Uterus (tissue), 4 donors: ENCODE data around the gene NEK6. TPM values are rescaled to one million over a fixed set of nuclear protein-coding genes. Genes with fewer than 3 reads are reported as not detected.

Experiments
- DNase-seq, 2 donors: peaks; one replicate each; pipeline ENCODE4 v3.0.0-alpha.2; 2019 to 2020
- H3K27ac ChIP-seq, 2 donors: fragments of 200-600 bp; sonication (generic); 1 replicate in 1 of 2; 2 replicates in 1 of 2; pipeline ENCODE4 v1.5.1; 2016 to 2018
- H3K27me3 ChIP-seq, 2 donors: fragments of 200-600 bp; sonication (generic); one replicate each; pipeline ENCODE4 v1.5.1; 2018 to 2019; ENCODE audit warnings: control low read depth in 1 of 2
- H3K36me3 ChIP-seq, 2 donors: fragments of 200-600 bp; sonication (generic); one replicate each; pipeline ENCODE4 v1.5.1; 2019; ENCODE audit warnings: control low read depth in 1 of 2
- H3K4me1 ChIP-seq, 2 donors: fragments of 200-600 bp; sonication (generic); one replicate each; pipeline ENCODE4 v1.5.1; 2018 to 2019; ENCODE audit warnings: control low read depth in 1 of 2
- H3K4me3 ChIP-seq, 2 donors: fragments of 200-600 bp; sonication (generic); 1 replicate in 1 of 2; 2 replicates in 1 of 2; pipeline ENCODE4 v1.5.1; 2018 to 2019; ENCODE audit warnings: mild to moderate bottlenecking in 1 of 2
- H3K9me3 ChIP-seq, 2 donors: fragments of 200-600 bp; sonication (generic); one replicate each; pipeline ENCODE4 v1.5.1; 2019; ENCODE audit warnings: control low read depth in 1 of 2
- POLR2A ChIP-seq, 2 donors: fragments of 450-650 bp; IDR thresholded peaks; one replicate each; pipeline ENCODE4 v1.6.1; 2016; ENCODE audit warnings: antibody characterized with exemption in 2 of 2, mild to moderate bottlenecking in 1 of 2, moderate library complexity in 1 of 2
- intact Hi-C: fragments of 100-400 bp; cut with DNase I; formaldehyde crosslinking; loops from one replicate; pipeline ENCODE4 v1.15.1; 2023; ENCODE audit warnings: low total_unique reads
- total RNA-seq, 4 donors: library from RNA; depleted of rRNA in 3 of 4; stranded (reverse); fragments of >200 nt in 3 of 4; gene quantifications; one replicate each; pipeline versions ENCODE4 v1.1.0 to v1.2.4, GENCODE V29; 2014 to 2023
- TF ChIP-seq, protein P1 (sequence below), 4 experiments: fragments of 200-600 bp in 2 of 4; fragments of 450-650 bp in 2 of 4; sonication (generic) in 2 of 4; IDR thresholded peaks; one replicate each; pipeline ENCODE4 v1.5.1; 2016 to 2019; ENCODE audit warnings: antibody characterized with exemption in 4 of 4, mild to moderate bottlenecking in 2 of 4, moderate library complexity in 1 of 4
- donor health status: DM: yes; HTN: yes; CAD: no.

Gene NEK6
- total RNA-seq, 4 donors from 2014 or later = 6.1 to 38.5 (median 34.7) TPM

GRCh38 chr9:124228516-124228915, 29.2 kb upstream of the NEK6 start:
- TF ChIP-seq, protein P1, sequence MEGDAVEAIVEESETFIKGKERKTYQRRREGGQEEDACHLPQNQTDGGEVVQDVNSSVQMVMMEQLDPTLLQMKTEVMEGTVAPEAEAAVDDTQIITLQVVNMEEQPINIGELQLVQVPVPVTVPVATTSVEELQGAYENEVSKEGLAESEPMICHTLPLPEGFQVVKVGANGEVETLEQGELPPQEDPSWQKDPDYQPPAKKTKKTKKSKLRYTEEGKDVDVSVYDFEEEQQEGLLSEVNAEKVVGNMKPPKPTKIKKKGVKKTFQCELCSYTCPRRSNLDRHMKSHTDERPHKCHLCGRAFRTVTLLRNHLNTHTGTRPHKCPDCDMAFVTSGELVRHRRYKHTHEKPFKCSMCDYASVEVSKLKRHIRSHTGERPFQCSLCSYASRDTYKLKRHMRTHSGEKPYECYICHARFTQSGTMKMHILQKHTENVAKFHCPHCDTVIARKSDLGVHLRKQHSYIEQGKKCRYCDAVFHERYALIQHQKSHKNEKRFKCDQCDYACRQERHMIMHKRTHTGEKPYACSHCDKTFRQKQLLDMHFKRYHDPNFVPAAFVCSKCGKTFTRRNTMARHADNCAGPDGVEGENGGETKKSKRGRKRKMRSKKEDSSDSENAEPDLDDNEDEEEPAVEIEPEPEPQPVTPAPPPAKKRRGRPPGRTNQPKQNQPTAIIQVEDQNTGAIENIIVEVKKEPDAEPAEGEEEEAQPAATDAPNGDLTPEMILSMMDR (IDR thresholded peaks at IDR 0.05) = no peak
- TF ChIP-seq POLR2A (IDR thresholded peaks at IDR 0.05) = no peak
- intact Hi-C loops = no loop called here
- no peaks in the 10 kb centered on the region for H3K36me3 ChIP-seq
- no peaks in the 10 kb centered on the region for H3K9me3 ChIP-seq
- DNase-seq = no peak
- H3K4me3 ChIP-seq = no peak overlapping the region
- H3K27me3 ChIP-seq = no peaks in the 10 kb centered on the region
- H3K4me1 ChIP-seq = no peaks in the 10 kb centered on the region
- no peak overlapping the region for H3K27ac ChIP-seq

- H3K9me3 ChIP-seq = peaks cover 0 to 3% of the 10 kb centered on the region in 2 donors
- no peaks in the 10 kb centered on the region for H3K36me3 ChIP-seq
- no peaks in the 10 kb centered on the region for H3K27me3 ChIP-seq
- no peak overlapping the region for H3K4me3 ChIP-seq
- intact Hi-C loops = no loop called here
- no peaks in the 10 kb centered on the region for H3K4me1 ChIP-seq
- DNase-seq = no peak
- H3K27ac ChIP-seq = no peak overlapping the region
- no peak for TF ChIP-seq POLR2A (IDR thresholded peaks at IDR 0.05)
- TF ChIP-seq, protein P1 (IDR thresholded peaks at IDR 0.05) = no peak
Measured at GRCh38 chr9:124231095-124231737, 26.5 kb upstream of the NEK6 start.

DNA sequence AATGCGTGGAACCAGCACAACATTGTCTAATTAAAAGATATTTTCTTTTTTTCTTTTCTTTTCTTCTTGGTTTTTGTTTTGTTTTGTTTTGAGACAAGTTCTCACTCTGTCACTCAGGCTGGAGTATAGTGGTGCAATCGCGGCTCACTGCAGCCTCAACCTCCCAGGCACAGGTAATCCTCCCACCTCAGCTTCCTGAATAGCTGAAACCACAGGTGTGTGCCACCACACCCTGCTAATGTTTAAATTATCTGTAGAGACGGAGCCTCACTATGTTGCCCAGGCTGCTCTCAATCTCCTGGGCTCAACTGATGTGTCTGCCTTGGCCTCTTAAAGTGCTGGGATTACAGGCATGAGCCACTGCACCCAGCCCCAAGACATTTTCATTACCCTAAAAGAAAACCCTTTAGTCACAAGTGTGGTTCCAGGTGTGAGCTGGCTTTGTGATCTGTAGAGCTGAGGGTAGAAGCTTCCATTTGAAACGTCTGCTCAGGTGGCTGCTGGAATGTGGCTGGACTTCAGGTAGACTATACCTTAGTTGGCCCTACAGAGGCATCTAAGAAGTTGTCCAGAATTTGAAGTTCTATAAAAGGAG, 19.1 kb upstream of the NEK6 start:
- Histone ChIP-seq H3K27ac (no peak overlapping the region), H3K9me3 (peaks cover 0 to 3% of the 10 kb centered on the region in 2 donors), H3K36me3 (no peaks in the 10 kb centered on the region), H3K27me3 (no peaks in the 10 kb centered on the region), H3K4me1 (no peaks in the 10 kb centered on the region), H3K4me3 (no peak overlapping the region)
- intact Hi-C loops = no loop called here
- DNase-seq = no peak
- TF ChIP-seq, protein P1 (IDR thresholded peaks at IDR 0.05) = no peak
- TF ChIP-seq POLR2A (IDR thresholded peaks at IDR 0.05) = no peak

- intact Hi-C loops = no loop called here
- H3K27ac ChIP-seq = no peak overlapping the region
- no peak for DNase-seq
- H3K36me3 ChIP-seq = no peaks in the 10 kb centered on the region
- H3K4me3 ChIP-seq = no peak overlapping the region
- TF ChIP-seq POLR2A (IDR thresholded peaks at IDR 0.05) = no peak
- TF ChIP-seq, protein P1 (IDR thresholded peaks at IDR 0.05) = no peak
- H3K4me1 ChIP-seq = no peaks in the 10 kb centered on the region
- no peaks in the 10 kb centered on the region for H3K27me3 ChIP-seq
- no peaks in the 10 kb centered on the region for H3K9me3 ChIP-seq
Measured at GRCh38 chr9:124239249-124240073, 18.3 kb upstream of the NEK6 start.
